GM18867 (cell line): ENCODE measurements around the gene DUSP9.

Experiments
- ATAC-seq: cut with Tn5 transposase; IDR thresholded peaks from one replicate; pipeline ENCODE4 v1.9.1; 2021; ENCODE audit warnings: mild to moderate bottlenecking, moderate library complexity; ENCODE audit not compliant: unreplicated experiment

The DUSP9 gene

DNA sequence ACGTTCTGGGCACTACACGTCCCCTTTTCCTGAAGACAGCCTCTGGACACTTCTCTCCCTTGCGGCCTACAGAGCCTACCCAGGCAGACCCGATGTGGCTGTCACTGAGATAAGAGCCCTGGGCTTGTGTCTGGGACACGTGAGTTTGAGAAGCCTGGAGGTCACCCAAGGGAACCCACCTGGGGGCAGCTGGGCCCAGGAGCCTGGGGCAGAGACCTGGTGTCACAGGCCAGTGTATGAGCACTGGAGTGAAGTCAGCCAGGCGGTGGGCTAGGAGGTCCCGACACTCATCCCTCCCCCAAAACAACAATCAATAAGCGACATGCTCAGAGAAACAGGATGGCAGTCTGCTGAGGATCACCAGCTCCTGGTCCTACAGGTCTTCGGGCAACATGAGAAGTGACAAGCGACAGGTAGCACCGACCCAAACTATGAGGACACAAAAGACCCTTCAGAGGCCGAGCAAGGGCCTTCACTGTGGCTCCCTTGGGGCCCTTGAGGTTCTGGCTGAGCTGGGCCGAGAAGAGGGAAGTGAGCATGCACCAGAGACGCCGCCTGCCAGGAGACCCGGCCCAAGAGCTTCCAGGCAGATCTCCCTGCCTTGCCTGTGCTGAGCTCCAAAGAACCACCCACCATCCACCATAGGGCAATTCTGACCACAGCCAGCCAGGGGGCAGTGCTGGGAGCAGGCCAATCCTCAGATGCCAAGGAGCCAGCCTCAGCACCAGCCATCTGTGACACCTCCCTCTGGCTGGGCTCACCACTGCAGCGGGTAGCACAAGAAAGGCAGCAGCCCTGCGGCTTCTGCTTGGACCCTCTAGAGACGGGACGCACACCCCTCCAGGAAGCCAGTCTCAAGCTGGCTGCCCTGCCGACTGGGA, 11.0 kb upstream of the DUSP9 start:
- peak; percentile 70 for ATAC-seq

GRCh38 chrX:153636716-153637115, 10.3 kb upstream of the DUSP9 start:
- no peak for ATAC-seq

- ATAC-seq: no peak
Measured at GRCh38 chrX:153637121-153638040, 9.6 kb upstream of the DUSP9 start.

DNA sequence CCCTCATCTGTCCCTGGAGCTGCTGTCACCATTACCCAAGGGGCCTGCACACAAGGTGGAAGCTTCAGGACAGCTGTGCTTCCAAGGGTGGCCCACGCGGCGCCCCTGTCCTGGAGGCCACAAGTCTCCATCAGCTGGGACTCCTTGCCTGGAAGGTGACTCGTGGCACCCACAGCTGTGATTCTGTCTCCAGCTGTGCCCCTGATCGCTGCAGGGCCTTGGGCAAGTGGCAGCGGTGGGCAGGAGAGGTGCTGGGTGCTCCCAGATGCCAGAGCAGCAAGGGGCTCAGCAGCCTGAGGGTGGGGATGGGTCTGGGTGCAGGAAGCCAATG, 9.0 kb upstream of the DUSP9 start:
- no peak for ATAC-seq

- ATAC-seq: no peak
Measured at GRCh38 chrX:153638436-153639176, 8.4 kb upstream of the DUSP9 start.

GRCh38 chrX:153639177-153640044, 7.6 kb upstream of the DUSP9 start:
- no peak for ATAC-seq

- no peak for ATAC-seq
Measured at GRCh38 chrX:153640045-153640686, 6.8 kb upstream of the DUSP9 start.

DNA sequence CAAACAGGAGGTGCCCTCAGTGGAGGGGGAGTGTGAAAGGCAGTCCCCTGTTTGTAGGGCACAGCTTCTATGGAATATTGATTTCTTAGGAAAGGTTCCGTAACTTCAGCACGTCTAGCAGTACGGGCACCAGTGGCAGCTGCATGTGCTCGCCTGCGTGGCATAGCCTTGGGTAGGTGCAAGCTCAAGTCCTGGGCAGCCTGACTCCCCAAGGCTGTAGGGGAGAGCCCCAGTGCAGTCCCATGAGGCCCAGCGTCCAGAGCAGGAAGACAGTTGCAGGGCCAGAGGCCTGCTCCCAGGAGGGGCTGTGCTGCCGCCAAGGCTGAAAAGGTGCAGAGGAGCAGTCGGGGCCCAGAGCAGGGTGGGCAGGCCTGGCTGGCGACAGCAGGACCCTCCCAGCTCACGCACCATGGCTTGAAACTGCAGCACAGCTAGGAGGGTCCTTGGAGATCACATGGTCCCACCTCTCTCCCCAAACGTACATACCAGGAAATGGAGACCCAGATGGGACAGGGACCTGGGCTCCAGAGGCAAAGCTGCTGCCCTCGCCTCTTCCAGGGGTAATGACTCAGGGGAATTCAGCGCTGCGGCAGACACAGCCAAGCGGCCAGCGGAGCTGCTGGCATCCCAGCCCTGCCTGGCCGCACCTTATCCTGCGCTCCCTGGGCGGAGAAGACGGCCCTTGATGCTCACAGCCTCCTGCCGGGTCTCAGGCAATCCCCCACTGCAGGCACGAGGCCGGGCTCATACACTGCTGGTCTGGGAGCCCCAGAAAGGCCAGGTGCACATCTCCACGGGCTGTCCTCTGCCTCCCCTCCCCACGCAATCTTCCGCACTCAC, 6.0 kb upstream of the DUSP9 start:
- no peak for ATAC-seq

- ATAC-seq: no peak
Measured at GRCh38 chrX:153641627-153642026, 5.4 kb upstream of the DUSP9 start.

- no peak for ATAC-seq
Measured at GRCh38 chrX:153642051-153642654, 4.8 kb upstream of the DUSP9 start.

DNA sequence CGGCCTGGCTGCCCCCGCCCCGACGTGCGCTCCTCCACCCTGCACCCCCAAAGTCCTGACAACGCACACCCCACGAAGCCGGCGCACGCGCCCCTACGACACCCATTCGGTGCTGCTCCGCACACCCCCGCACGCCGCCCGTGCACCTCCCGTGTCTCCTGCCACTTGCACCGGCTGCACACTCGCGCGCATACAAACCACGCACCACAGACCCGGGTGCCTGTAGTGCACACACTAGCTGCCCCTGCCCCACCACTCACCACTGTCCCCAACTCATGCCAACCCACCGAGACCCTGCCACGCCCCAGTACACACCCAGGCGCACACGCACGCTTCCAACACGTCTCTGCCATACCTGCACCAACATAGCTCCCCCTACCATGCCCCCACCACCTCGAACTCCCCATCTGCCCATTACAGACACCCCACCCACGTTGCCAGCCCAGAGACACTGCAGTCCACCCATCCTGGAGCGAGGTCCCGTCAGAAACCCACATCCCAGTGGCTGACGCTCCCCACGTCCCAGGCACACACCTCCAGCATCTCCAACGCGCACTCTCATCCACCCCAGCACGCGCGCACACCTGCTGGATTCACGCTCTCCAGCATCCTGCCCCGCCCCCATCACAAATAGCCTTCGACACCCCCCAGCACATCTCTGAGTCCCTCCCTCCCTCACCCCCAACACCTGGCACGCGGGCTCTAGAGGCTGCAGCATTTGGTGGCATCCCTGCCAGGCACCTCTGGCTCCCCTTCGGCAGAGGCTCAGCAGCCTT, 4.2 kb upstream of the DUSP9 start:
- ATAC-seq: no peak

- no peak for ATAC-seq
Measured at GRCh38 chrX:153643431-153644351, 3.3 kb upstream of the DUSP9 start.

GRCh38 chrX:153644356-153645125, 2.5 kb upstream of the DUSP9 start:
- no peak for ATAC-seq

GRCh38 chrX:153645151-153645550, 1.9 kb upstream of the DUSP9 start:
- no peak for ATAC-seq

GRCh38 chrX:153645921-153646488, 998 bp upstream of the DUSP9 start:
- ATAC-seq: no peak
